T-helper 2 cell treated with Interferon-gamma antibody and Interleukin-4, amounts not matched to agents 5 μg/mL and 100 μg/mL, for 36 hours (primary cell): ENCODE results near the gene SYT9.
"Not testable (repeated sequence)": the region's sequence is repeated elsewhere in the genome, so short reads cannot be mapped to it uniquely, and the experiment has no call there.

Experiments used
- DNase-seq: peaks from one replicate; pipeline ENCODE4 v3.0.0; 2021; ENCODE audit warnings: low spot score
- H3K27ac Mint-ChIP-seq: one replicate; pipeline ENCODE4 v1.8.0; 2021; ENCODE audit warnings: mild to moderate bottlenecking, mixed read lengths
- H3K27me3 Mint-ChIP-seq: one replicate; pipeline ENCODE4 v1.8.0; 2021; ENCODE audit warnings: low read depth, mixed read lengths
- H3K36me3 Mint-ChIP-seq: one replicate; pipeline ENCODE4 v1.8.0; 2021; ENCODE audit warnings: low read depth, mixed read lengths
- H3K4me1 Mint-ChIP-seq: one replicate; pipeline ENCODE4 v1.8.0; 2021; ENCODE audit warnings: low read depth, mixed read lengths
- H3K4me3 Mint-ChIP-seq: one replicate; pipeline ENCODE4 v1.8.0; 2022; ENCODE audit warnings: mild to moderate bottlenecking, moderate library complexity, mixed read lengths
- H3K9me3 Mint-ChIP-seq: one replicate; pipeline ENCODE4 v1.8.0; 2021; ENCODE audit warnings: mixed read lengths

Gene SYT9

GRCh38 chr11:7335442-7335841, 83.7 kb downstream of the SYT9 start:
- DNase-seq, H3K4me1 Mint-ChIP-seq, H3K27ac Mint-ChIP-seq, H3K9me3 Mint-ChIP-seq, H3K27me3 Mint-ChIP-seq, H3K36me3 Mint-ChIP-seq, H3K4me3 Mint-ChIP-seq: not testable (repeated sequence)

GRCh38 chr11:7341551-7341950, 89.8 kb downstream of the SYT9 start:
- Mint-ChIP-seq H3K4me3 (no peak overlapping the region), H3K27me3 (peaks cover 3% of the 10 kb centered on the region), H3K36me3 (no peaks in the 10 kb centered on the region), H3K9me3 (no peaks in the 10 kb centered on the region), H3K27ac (no peak overlapping the region), H3K4me1 (no peaks in the 10 kb centered on the region)
- DNase-seq: no peak

- H3K4me3 Mint-ChIP-seq: no peak overlapping the region
- H3K9me3 Mint-ChIP-seq: no peaks in the 10 kb centered on the region
- no peak overlapping the region for H3K27ac Mint-ChIP-seq
- no peak for DNase-seq
- peaks cover 3% of the 10 kb centered on the region for H3K27me3 Mint-ChIP-seq
- H3K4me1 Mint-ChIP-seq: no peaks in the 10 kb centered on the region
- H3K36me3 Mint-ChIP-seq: no peaks in the 10 kb centered on the region
These were observed 96.1 kb downstream of the SYT9 start for GRCh38 chr11:7347611-7348431.

GRCh38 chr11:7348432-7349304, 97.0 kb downstream of the SYT9 start:
- Mint-ChIP-seq H3K27me3 (peaks cover 3% of the 10 kb centered on the region), H3K4me1 (no peaks in the 10 kb centered on the region), H3K4me3 (no peak overlapping the region), H3K27ac (no peak overlapping the region), H3K36me3 (no peaks in the 10 kb centered on the region), H3K9me3 (no peaks in the 10 kb centered on the region)
- no peak for DNase-seq

- Mint-ChIP-seq H3K9me3 (no peaks in the 10 kb centered on the region), H3K4me3 (no peak overlapping the region), H3K27me3 (no peaks in the 10 kb centered on the region), H3K4me1 (no peaks in the 10 kb centered on the region), H3K27ac (no peak overlapping the region), H3K36me3 (no peaks in the 10 kb centered on the region)
- DNase-seq: no peak
These were observed 99.5 kb downstream of the SYT9 start for GRCh38 chr11:7351228-7351627.

- no peaks in the 10 kb centered on the region for H3K4me1 Mint-ChIP-seq
- H3K9me3 Mint-ChIP-seq: no peaks in the 10 kb centered on the region
- H3K36me3 Mint-ChIP-seq: no peaks in the 10 kb centered on the region
- H3K27ac Mint-ChIP-seq: no peak overlapping the region
- H3K27me3 Mint-ChIP-seq: no peaks in the 10 kb centered on the region
- H3K4me3 Mint-ChIP-seq: no peak overlapping the region
- no peak for DNase-seq
These were observed 101.4 kb downstream of the SYT9 start for GRCh38 chr11:7353100-7353499.

- no peak for DNase-seq
- Mint-ChIP-seq H3K4me1 (no peaks in the 10 kb centered on the region), H3K27me3 (no peaks in the 10 kb centered on the region), H3K9me3 (no peaks in the 10 kb centered on the region), H3K27ac (no peak overlapping the region), H3K36me3 (no peaks in the 10 kb centered on the region), H3K4me3 (no peak overlapping the region)
These were observed 113.0 kb downstream of the SYT9 start for GRCh38 chr11:7364660-7365059.

GRCh38 chr11:7367803-7368202, 116.1 kb downstream of the SYT9 start:
- DNase-seq: no peak
- Mint-ChIP-seq H3K4me3 (no peak overlapping the region), H3K36me3 (no peaks in the 10 kb centered on the region)

GRCh38 chr11:7376386-7376785, 124.7 kb downstream of the SYT9 start:
- no peaks in the 10 kb centered on the region for H3K9me3 Mint-ChIP-seq
- no peaks in the 10 kb centered on the region for H3K36me3 Mint-ChIP-seq
- no peak for DNase-seq
- no peaks in the 10 kb centered on the region for H3K4me1 Mint-ChIP-seq
- no peak overlapping the region for H3K27ac Mint-ChIP-seq
- no peak overlapping the region for H3K4me3 Mint-ChIP-seq
- no peaks in the 10 kb centered on the region for H3K27me3 Mint-ChIP-seq

More at GRCh38 chr11:7367803-7368202, 116.1 kb downstream of the SYT9 start:
- no peak overlapping the region for H3K27ac Mint-ChIP-seq
- H3K27me3 Mint-ChIP-seq: no peaks in the 10 kb centered on the region
- H3K9me3 Mint-ChIP-seq: no peaks in the 10 kb centered on the region
- H3K4me1 Mint-ChIP-seq: no peaks in the 10 kb centered on the region

- H3K4me3 Mint-ChIP-seq: no peak overlapping the region
- H3K27me3 Mint-ChIP-seq: no peaks in the 10 kb centered on the region
- no peaks in the 10 kb centered on the region for H3K36me3 Mint-ChIP-seq
- no peak overlapping the region for H3K27ac Mint-ChIP-seq
- no peak for DNase-seq
- no peaks in the 10 kb centered on the region for H3K4me1 Mint-ChIP-seq
- H3K9me3 Mint-ChIP-seq: no peaks in the 10 kb centered on the region
These were observed 130.2 kb downstream of the SYT9 start for GRCh38 chr11:7381937-7382336.

GRCh38 chr11:7383406-7383805, 131.7 kb downstream of the SYT9 start:
- no peak for DNase-seq
- Mint-ChIP-seq H3K36me3 (no peaks in the 10 kb centered on the region), H3K4me3 (no peak overlapping the region)

GRCh38 chr11:7384691-7385090, 133.0 kb downstream of the SYT9 start:
- H3K9me3 Mint-ChIP-seq: no peaks in the 10 kb centered on the region
- H3K27me3 Mint-ChIP-seq: no peaks in the 10 kb centered on the region
- H3K4me1 Mint-ChIP-seq: no peaks in the 10 kb centered on the region
- H3K4me3 Mint-ChIP-seq: no peak overlapping the region
- no peak for DNase-seq
- H3K27ac Mint-ChIP-seq: no peak overlapping the region
- H3K36me3 Mint-ChIP-seq: no peaks in the 10 kb centered on the region

More at GRCh38 chr11:7383406-7383805, 131.7 kb downstream of the SYT9 start:
- H3K27me3 Mint-ChIP-seq: no peaks in the 10 kb centered on the region
- H3K9me3 Mint-ChIP-seq: no peaks in the 10 kb centered on the region
- H3K4me1 Mint-ChIP-seq: no peaks in the 10 kb centered on the region
- H3K27ac Mint-ChIP-seq: no peak overlapping the region

- H3K4me1 Mint-ChIP-seq: no peaks in the 10 kb centered on the region
- H3K9me3 Mint-ChIP-seq: no peaks in the 10 kb centered on the region
- no peak overlapping the region for H3K27ac Mint-ChIP-seq
- H3K27me3 Mint-ChIP-seq: no peaks in the 10 kb centered on the region
- no peaks in the 10 kb centered on the region for H3K36me3 Mint-ChIP-seq
- DNase-seq: no peak
- H3K4me3 Mint-ChIP-seq: no peak overlapping the region
These were observed 133.8 kb downstream of the SYT9 start for GRCh38 chr11:7385532-7385931.
